HG03139 (cell line): ENCODE measurements around the gene UGT8.
"Not testable (repeated sequence)": the region's sequence is repeated elsewhere in the genome, so short reads cannot be mapped to it uniquely, and the experiment has no call there.

Source experiments
- ATAC-seq: cut with Tn5 transposase; IDR thresholded peaks from one replicate; pipeline ENCODE4 v1.9.1; 2021; ENCODE audit not compliant: unreplicated experiment

UGT8 gene

DNA sequence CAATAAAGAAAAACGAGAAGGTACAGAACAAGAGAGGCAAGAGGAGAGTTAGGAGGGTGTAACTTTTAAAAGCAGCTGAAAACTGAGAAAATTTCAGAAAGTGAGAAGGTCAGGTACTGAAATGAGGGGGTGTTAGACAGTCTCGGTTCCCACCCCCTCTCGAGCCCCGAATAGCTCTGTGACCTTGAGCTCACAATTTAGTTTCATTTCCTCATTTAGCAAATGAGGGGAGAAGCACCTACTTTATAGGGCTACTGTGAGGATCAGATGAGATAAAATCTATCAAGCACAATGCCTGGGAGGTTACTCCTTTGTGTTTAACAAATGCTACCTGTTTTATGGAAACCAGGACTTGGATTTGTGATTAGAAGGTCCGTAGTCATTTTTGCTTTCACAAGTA is 4.9 kb downstream of the UGT8 start:
- ATAC-seq, result peak; percentile 91

DNA sequence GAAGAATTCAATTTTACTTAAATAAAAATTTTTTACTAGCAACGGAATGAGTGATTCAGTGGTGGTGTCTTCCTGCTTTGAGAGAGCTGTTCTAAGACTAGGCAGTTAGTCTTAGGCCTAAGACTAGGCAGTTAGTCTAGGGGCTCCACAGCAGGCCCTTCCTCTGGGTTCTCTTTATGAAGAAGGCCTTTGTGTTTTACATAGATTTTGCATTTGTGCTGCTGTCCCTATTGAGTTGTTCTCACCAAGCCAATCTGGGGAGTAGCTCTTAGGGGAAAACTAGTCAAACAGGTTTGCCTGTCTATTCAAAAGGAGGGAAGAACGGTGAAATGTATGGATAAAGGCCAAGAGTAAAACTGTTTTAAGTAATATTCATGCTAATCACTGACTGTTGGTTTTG is 7.6 kb downstream of the UGT8 start:
- no peak for ATAC-seq

DNA sequence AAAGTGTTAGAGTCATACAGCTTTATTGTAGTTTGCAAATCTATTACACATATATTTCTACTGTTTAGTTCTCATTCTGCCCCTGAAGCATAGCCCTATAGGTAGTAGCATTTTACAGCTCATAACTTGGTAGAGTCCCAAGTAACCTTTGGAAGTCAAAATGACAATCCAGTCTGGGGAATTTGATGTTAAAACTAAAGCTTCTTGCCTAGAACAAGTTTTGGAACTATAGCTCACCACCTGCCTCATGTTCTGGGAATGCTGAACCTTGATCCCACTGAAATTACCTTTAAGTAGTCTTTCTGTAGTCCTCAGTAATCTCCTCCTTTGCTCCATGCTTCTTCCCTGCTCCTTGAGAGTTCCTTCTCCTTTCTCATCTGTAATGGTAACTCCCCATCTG is 8.4 kb downstream of the UGT8 start:
- no peak for ATAC-seq

DNA sequence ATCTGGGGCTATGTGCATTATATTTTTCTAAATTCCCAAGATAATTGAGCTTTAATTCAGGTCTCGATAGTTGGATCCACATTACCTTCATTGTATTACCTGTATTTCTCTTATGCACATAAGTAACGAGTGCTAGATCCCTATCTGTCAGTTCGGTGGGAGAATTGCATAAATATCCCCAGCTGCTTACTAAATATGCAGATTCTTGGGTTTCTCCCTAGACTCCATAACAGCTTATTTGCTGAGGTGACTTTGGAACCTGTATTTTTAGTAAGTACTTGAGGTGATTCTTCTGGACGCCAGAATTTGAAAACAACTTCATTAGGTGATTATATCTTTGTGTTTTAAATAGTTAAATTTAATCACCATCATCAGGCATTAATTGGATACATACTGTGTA is 15.0 kb downstream of the UGT8 start:
- ATAC-seq, result no peak

DNA sequence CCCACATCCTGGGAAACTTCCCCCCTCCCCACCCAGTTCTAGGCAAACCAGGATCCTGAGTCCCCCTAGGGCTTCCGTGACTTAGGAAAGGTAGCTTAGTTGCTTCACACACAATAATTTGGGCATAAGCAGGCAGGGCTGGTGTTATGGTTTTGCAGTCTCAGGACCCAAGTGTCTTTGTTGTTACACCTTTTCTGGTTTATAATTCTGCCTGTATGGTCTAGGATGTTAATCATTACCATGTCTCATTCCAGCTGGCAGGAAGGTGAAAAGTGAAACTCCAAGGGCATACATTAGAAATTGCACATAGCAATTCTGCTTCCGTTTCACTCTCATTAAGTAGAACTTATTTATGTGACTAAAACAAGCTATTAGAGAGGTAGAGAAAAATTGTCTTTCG is 16.8 kb downstream of the UGT8 start:
- peak; percentile 66 for ATAC-seq

DNA sequence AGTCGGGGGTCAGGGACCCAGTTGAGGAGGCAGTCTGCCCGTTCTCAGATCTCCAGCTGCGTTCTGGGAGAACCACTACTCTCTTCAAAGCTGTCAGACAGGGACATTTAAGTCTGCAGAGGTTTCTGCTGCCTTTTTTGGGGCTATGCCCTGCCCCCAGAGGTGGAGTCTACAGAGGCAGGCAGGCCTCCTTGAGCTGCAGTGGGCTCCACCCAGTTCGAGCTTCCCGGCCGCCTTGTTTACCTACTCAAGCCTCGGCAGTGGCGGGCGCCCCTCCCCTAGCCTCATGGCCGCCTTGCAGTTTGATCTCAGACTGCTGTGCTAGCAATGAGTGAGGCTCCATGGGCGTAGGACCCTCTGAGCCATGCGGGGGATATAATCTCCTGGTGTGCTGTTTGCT is 17.4 kb downstream of the UGT8 start:
- ATAC-seq, result not testable (repeated sequence)

DNA sequence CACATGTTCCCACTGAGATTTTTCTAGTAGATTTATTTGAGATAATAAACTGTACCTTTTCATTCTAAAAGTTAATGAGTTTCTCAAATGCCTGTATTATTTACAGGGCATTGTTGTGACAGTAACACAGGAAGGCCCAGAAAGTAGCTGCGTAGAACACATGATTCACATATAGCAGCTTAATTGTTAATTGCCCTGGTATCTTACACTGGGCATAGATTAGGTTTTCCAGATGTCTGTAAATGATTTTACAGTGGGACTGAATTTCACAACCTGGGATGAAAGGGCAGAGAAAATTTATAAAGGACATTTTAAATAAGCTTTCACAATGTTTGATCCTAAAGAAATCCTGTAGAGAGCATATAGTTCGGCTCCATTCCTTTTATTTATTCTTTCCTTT is 27.6 kb downstream of the UGT8 start:
- ATAC-seq, result no peak

DNA sequence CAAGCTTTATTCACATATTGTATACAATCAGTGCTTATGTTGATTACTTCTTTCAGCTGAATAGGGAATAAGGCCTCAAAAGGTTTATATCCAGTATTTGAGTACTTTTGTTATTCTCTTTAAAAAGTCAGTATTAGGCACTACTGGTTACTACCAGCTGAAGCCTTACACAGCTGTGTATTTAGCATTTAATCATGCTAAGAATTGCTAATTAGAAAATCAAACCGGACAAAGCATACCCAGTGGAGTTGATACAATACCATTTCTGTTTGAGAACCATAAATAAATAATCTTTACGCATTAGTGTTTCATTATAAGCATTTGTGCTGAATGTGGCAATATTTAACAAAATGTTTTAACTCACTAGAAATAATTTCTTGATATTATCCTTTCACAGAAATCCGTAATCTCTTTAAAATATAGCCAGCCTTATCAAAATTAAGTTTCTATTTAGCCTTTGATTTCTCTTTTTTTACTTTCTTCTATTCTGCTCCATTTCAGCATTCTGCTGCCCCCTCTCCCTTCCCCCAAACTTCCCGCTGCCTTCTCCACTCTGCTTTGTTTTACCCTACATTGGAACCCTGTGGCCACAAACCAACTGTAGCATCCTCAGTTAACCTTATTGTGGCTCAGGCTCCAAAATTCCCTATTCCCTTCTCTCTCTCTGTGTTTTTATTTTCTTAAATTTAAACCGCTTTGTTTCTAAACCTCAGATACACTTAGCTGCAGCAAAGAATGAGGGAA is 37.8 kb downstream of the UGT8 start:
- ATAC-seq, result no peak

DNA sequence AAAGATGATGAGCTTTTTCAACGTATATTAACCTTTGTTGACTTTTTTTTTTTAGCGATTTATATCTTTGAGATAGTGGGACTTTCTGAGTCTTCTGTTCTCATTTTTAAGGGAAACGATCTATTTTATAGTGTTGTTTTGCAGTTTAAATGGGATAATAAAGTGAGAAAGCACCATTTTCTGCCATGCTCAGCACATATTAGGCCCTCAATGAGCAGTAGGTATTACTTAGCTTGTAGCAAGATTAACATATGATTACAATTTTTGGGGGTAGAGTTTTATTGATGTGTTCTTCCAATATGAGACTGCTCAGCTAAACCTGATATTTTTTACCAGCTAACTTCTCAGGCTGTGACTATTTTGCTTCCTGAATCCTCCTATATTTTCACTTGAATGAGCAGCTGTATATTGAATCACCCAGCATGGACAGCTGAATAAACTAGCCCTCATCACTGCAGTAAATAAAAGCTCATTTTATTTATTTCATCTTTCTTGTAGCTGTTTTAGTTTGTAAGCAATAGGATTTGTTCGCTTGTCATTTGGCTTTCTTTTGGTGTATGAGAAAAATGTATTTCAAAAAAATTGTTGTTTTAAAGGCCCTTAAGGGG is 43.7 kb downstream of the UGT8 start:
- no peak for ATAC-seq

DNA sequence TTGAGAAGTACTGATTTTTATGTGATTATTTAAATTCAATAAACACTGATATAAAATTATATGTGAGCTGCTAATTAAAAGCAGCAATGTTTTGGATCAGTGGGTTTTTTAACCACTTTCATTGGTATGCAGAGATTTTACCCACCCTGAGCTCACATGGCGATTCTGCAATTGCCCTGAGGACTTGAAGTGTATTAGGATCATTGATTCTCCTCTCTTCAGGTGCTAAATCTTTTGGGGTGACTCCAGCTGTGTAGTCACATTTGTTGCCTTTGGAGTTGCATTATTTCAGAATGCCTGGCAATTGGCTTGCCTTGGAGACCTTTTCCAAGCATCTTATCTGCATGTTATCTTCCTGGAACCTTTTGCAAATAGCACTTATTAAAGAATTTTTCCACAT is 51.3 kb downstream of the UGT8 start:
- no peak for ATAC-seq

DNA sequence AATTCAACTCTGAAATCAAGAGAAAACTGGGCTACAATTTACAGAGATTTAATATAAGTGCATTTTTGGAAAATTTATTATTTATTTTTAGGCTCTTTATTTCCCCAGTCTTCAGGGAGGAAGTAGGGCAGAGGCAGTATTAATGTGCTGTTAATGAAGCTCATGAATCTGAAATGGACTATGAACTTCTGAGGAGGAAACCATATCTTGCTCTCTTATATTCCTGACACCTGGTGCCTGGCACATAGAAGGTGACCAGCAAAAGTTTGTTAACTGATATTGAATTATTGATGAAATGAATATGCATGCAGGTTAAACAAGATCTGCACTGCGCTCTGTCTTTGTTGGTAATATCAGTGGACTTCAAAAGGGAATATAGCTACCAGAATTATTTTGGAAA is 55.1 kb downstream of the UGT8 start:
- no peak for ATAC-seq

DNA sequence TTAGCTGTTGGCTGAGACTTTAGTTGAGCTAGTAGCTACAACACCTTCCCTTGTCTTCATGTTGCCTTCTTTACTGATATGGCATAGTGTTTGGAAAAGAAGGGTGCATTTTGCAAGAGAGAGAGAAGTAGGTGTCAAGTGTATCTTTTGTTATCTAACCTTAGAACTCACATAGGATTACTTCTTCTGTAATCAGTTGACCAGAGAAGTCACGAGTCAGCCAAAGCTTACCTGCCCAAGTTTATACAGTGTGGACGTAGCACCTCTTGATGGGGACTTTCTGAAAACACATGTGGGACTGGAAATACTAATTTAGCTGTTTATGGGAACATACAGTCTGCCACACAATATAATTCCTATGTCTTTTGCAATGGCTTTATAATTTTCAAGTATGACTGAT is 56.0 kb downstream of the UGT8 start:
- ATAC-seq, result no peak

DNA sequence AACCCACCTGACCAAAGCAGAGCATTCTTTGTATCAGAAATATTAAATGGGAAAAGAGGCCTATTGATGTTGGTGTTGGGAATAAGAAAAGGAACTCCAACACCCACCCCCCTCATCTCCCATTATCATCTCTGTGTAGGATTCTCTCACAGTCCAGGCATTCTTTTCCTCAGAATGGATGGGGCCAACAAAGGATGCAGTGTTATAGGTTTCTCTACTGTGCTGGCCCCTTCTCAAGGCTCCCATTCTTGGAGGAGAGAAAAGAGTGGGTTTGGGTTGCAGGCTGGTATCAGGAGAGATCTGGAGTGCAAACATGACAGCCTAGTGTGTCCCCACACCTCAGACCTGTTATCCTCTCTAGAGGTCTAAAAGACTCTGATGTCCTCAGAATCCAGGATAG is 59.6 kb downstream of the UGT8 start:
- ATAC-seq, result no peak

DNA sequence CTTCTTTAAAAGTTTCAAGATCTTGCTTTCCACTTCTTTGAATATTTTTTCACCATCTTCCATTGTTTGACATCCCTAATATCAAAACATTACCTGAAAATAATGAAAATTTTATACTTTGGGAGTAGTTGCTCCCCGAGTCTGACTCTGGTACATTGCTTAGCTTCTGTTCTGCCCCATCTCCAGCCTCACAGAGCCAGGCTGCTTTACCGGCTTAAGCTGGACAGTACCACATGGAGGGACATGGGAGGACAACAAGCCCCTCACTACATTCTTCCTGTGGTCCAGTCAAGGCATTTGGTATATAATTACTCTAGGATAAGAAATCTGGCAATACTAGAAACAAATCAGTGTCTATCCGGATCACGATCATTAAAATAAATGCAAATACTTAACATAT is 60.2 kb downstream of the UGT8 start:
- no peak for ATAC-seq

DNA sequence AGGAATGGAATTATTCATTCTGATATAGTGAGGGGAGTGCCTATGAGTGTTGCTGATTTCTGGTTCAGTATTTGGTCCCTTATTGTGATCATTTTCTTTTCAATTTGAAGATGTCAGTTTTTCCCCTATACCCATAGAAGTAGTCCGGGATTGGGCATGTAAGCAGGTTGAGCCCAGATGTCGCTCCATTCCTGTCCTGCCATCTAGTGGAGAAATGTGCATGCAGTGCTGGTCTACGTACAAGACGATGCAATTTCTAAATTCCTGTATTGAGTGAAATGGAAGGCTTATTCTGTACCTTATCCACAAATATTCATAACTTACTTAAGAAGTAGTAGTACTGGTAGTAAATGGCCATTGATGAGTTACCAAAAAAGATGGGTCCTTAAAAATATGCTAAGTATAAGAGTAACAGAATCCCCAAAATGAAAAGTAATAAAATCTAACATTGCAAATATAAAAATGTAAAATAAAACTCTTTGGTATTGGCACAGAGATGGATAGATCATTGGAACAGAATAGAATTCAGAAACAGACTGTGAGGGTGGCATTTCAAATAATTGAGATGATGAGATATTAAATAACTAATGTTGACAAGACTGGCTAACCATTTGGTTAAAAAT is 60.9 kb downstream of the UGT8 start:
- peak; percentile 97 for ATAC-seq

DNA sequence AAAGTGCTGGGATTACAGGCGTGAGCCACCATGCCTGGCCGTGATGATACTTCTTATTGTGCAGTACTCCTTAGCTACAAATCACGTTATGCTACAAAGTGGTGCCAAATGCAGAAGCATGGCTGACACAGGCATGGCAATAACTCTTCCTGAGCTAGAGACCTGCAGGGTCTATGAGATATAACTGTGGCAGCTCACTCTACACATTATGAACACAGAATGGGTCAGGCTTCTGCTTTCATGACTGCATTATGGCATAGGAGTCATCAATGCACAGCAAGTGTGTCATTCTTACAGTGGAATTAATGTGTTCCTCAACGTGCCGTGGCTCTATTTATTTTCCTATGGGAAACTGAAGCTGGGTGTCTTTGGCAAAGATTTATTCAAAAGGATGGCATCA is 64.5 kb downstream of the UGT8 start:
- ATAC-seq, result no peak

DNA sequence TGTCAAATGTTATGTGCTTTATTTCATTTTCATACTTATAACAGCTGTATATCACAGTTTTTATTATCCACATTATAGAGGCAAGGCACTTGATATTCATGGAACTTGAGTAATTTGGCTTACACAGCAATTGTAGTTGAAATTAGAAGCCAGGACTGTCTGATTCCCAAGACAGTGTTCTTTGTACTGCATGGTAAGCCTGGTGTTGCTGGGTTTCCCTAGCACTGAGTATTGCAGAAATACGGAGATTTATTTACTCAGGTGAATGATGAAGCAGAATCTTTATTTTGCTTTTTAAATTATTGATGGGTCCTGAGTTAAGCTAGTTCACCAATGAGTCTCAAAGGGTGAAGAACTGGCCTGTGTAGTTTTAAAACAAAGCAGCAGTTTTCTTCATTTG is 70.0 kb downstream of the UGT8 start:
- no peak for ATAC-seq

DNA sequence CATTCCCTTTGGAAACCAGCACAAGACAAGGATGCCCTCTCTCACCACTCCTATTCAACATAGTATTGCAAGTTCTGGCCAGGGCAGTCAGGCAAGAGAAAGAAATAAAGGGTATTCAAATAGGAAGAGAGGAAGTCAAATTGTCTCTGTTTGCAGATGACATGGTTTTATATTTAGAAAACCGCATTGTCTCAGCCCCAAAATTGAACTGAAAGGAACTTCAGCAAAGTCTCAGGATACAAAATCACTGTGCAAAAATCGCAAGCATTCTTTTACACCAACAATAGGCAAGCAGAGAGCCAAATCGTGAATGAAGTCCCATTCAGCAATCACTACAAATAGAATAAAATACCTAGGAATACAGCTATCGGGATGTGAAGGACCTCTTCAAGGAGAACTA is 72.1 kb downstream of the UGT8 start:
- not testable (repeated sequence) for ATAC-seq

DNA sequence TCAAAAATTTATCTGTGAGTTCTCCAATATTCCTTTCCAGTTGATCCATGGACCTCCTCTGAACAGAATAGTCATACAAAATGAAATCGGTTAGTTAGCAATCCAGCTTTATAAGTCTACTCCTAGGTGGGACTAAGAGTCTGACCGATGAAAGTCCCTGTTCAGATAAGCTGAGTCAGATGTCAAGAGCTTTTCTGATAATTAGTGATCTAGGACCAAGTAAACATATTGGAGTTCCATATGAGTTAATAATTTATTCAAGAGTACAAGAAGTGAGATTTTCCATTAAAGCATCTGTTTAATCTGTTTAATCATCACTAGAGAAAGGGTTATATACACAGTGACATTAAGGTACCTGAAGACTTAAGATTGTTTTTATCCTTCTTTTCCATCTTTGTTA is 74.7 kb downstream of the UGT8 start:
- no peak for ATAC-seq

DNA sequence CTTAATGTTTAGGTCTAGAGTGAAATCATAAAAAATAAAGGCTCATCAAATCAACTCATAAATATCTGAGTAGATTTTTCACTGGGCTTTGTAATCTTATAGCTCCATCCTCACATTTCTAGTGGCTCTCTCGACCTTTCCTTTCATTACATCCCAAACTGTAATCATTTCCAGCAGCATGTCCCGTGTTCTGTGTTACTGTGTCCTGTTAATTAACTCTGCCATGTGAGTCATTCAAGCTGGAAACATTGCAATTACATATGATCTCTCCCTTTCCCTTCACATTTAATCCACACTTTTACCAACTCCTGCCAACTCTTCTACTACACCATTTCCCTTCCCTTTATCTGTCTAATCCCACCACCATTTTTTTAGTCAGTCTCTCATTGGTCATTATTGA is 75.5 kb downstream of the UGT8 start:
- no peak for ATAC-seq

DNA sequence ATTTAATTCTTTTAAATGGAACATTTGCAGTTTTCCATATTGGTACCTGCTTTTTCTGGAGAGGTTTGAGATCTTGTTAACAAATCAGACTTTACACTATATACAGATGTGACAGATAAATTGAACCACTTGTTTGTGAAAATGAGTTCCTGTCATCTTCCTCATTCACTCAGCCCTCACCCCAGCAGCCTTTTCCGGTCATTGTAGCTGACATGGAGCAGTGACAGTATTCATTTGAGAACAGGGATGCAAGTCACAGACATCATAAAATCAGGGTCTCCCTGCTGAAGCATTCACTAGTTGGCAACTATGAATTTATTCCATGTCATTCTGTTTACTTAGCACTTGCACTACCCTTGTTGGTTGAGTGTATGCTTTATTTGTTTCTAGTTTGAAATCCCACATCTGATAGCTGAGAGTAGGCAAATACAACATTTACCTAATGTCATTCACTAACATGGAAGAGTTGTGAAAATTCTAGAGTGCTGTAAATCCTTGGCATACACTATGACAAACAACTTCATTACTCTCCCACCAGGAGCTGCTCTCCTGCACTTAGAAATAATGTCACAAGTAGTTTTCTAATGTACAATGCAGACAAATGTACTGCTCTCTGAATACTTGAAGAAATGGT is 78.9 kb downstream of the UGT8 start:
- no peak for ATAC-seq

DNA sequence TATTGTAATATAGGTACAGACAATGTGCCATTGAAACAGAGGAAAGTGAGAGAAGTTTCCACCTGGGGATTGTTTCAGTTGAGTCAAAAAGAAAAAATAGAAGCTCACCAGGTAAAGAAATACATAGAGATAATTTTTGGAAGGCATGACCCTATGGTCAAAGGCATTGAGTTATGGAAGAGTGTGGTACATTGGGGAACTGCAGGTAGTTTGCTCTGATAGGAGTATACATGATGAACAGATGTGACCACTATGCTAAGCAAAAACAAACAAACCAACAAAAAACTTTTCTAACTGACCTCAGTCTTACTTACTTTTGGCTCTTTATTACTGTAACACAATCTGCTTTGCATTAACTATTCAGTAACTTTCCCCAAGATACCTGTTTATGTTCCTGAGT is 85.9 kb downstream of the UGT8 start:
- ATAC-seq, result no peak
